Measurements from ENCODE around the gene SUMF2.
A peak's percentile ranks its signal among the peaks of the same experiment; 100 is the strongest.
"Not testable (repeated sequence)": the region's sequence is repeated elsewhere in the genome, so short reads cannot be mapped to it uniquely, and the experiment has no call there.

Gene SUMF2

GRCh38 chr7:56063882-56064625 is at the start of gene SUMF2:
Gene SUMF2 (plus strand): TSS chr7:56064286. CDS start chr7:56064312, 26 bp downstream.
- intact Hi-C loops (cut with DNase I) = loop anchor here (2.0 kb wide), 1 partner anchor 13 kb away; the partner anchor contains the start of genes CCT6A and PSPH
- peak; percentile 75 to 96 (median 92) for DNase-seq

- intact Hi-C loops (cut with DNase I); DNase-seq: not testable (repeated sequence)
Measured at GRCh38 chr7:56017015-56017414, 47.1 kb upstream of the SUMF2 start.

GRCh38 chr7:56019501-56019900 is 44.6 kb upstream of the SUMF2 start:
- intact Hi-C loops (cut with DNase I) = no loop called here

GRCh38 chr7:56023500-56023899 is 40.6 kb upstream of the SUMF2 start:
- DNase-seq = no peak
- intact Hi-C loops (cut with DNase I) = no loop called here

More at GRCh38 chr7:56019501-56019900, 44.6 kb upstream of the SUMF2 start:
- no peak for DNase-seq

GRCh38 chr7:56026538-56026937 is 37.5 kb upstream of the SUMF2 start:
- intact Hi-C loops (cut with DNase I) = no loop called here
- DNase-seq = no peak

GRCh38 chr7:56028942-56029630 is 35.0 kb upstream of the SUMF2 start:
- intact Hi-C loops (cut with DNase I) = no loop called here
- DNase-seq = no peak

- intact Hi-C loops (cut with DNase I) = no loop called here
- no peak for DNase-seq
Measured at GRCh38 chr7:56030340-56030739, 33.7 kb upstream of the SUMF2 start.

GRCh38 chr7:56031556-56031955 is 32.5 kb upstream of the SUMF2 start:
- intact Hi-C loops (cut with DNase I); DNase-seq: not testable (repeated sequence)

GRCh38 chr7:56032578-56032977 is 31.5 kb upstream of the SUMF2 start:
- intact Hi-C loops (cut with DNase I); DNase-seq: not testable (repeated sequence)

- peak; percentile 12 to 86 (median 71) for DNase-seq
- intact Hi-C loops (cut with DNase I) = no loop called here
Measured at GRCh38 chr7:56033671-56034432, 30.2 kb upstream of the SUMF2 start.

GRCh38 chr7:56040730-56041129 is 23.4 kb upstream of the SUMF2 start:
- intact Hi-C loops (cut with DNase I) = no loop called here
- DNase-seq = no peak

- DNase-seq; intact Hi-C loops (cut with DNase I): not testable (repeated sequence)
Measured at GRCh38 chr7:56045758-56046157, 18.3 kb upstream of the SUMF2 start.

GRCh38 chr7:56046721-56047445 is 17.2 kb upstream of the SUMF2 start:
- no peak for DNase-seq

GRCh38 chr7:56047446-56048116 is 16.5 kb upstream of the SUMF2 start:
- intact Hi-C loops (cut with DNase I); DNase-seq: not testable (repeated sequence)

More at GRCh38 chr7:56046721-56047445, 17.2 kb upstream of the SUMF2 start:
- intact Hi-C loops (cut with DNase I) = no loop called here

GRCh38 chr7:56048245-56048644 is 15.8 kb upstream of the SUMF2 start:
- DNase-seq = no peak

GRCh38 chr7:56048763-56049162 is 15.3 kb upstream of the SUMF2 start:
- DNase-seq; intact Hi-C loops (cut with DNase I): not testable (repeated sequence)

More at GRCh38 chr7:56048245-56048644, 15.8 kb upstream of the SUMF2 start:
- intact Hi-C loops (cut with DNase I) = no loop called here

GRCh38 chr7:56051053-56051338 is 13.1 kb upstream of the SUMF2 start:
- intact Hi-C loops (cut with DNase I) = loop anchor here (2.0 kb wide), 2 partner anchors 14 to 86 kb away; partner anchors contain the start of genes NIPSNAP2 and SUMF2
- no peak for DNase-seq

Data from head of caudate nucleus (tissue), 42 donors.